GM23338 (cell line): Measurements from ENCODE around the gene RPIA. TPM values are rescaled to one million over a fixed set of nuclear protein-coding genes. Genes with fewer than 3 reads are reported as not detected.

Experiments
- ATAC-seq: fragments of 200-7000 bp; cut with Tn5 transposase; 3 replicates; pipeline ENCODE4 v1.9.1; 2020
- DNase-seq: peaks from one replicate; pipeline ENCODE4 v3.0.0-alpha.2; 2015; ENCODE audit warnings: low spot score
- H2AFZ ChIP-seq: fragments of 200-600 bp; sonication (generic); 2 replicates; pipeline ENCODE4 v1.8.0; 2016; ENCODE audit warnings: antibody characterized with exemption, mild to moderate bottlenecking, moderate library complexity
- H3F3A ChIP-seq: fragments of 200-600 bp; sonication (generic); replicated peaks from 2 replicates; pipeline ENCODE4 v1.8.0; 2017; ENCODE audit warnings: antibody characterized with exemption, mixed run types, low read depth
- H3K27ac ChIP-seq: fragments of 200-600 bp; sonication (generic); 2 replicates; pipeline ENCODE4 v1.6.1; 2016; ENCODE audit warnings: low read depth
- H3K27me3 ChIP-seq: fragments of 200-600 bp; sonication (generic); 2 replicates; pipeline ENCODE4 v1.8.0; 2016; ENCODE audit warnings: mild to moderate bottlenecking, mixed run types, moderate library complexity; ENCODE audit not compliant: insufficient read depth
- H3K36me3 ChIP-seq: fragments of 200-600 bp; sonication (generic); 2 replicates; pipeline ENCODE4 v1.8.0; 2016; ENCODE audit warnings: mild to moderate bottlenecking; ENCODE audit not compliant: insufficient read depth
- H3K4me1 ChIP-seq: fragments of 200-600 bp; sonication (generic); 2 replicates; pipeline ENCODE4 v1.8.0; 2016; ENCODE audit warnings: mild to moderate bottlenecking, moderate library complexity; ENCODE audit not compliant: insufficient read depth
- H3K4me2 ChIP-seq: fragments of 200-600 bp; sonication (generic); 2 replicates; pipeline ENCODE4 v1.7.1; 2017; ENCODE audit warnings: mixed run types
- H3K4me3 ChIP-seq: fragments of 200-600 bp; sonication (generic); 2 replicates; pipeline ENCODE4 v1.6.1; 2016; ENCODE audit warnings: mixed run types
- H3K79me2 ChIP-seq: fragments of 200-600 bp; sonication (generic); replicated peaks from 2 replicates; pipeline ENCODE4 v1.8.0; 2017; ENCODE audit warnings: mild to moderate bottlenecking; ENCODE audit not compliant: insufficient read depth
- H3K9me2 ChIP-seq: fragments of 200-600 bp; sonication (generic); 2 replicates; pipeline ENCODE4 v1.8.0; 2017; ENCODE audit not compliant: insufficient read depth
- H4K20me1 ChIP-seq: fragments of 200-600 bp; sonication (generic); replicated peaks from 2 replicates; pipeline ENCODE4 v1.8.0; 2017; ENCODE audit warnings: mild to moderate bottlenecking; ENCODE audit not compliant: insufficient read depth
- H3K27ac Mint-ChIP-seq: 2 replicates; pipeline ENCODE4 v1.8.0; 2020; ENCODE audit warnings: inconsistent platforms, mild to moderate bottlenecking, moderate library complexity, mixed read lengths
- H3K27me3 Mint-ChIP-seq: 3 replicates; pipeline ENCODE4 v1.8.0; 2022; ENCODE audit warnings: low read depth, mild to moderate bottlenecking, moderate library complexity, mixed read lengths, inconsistent platforms; ENCODE audit not compliant: insufficient read depth, poor library complexity
- H3K36me3 Mint-ChIP-seq: 3 replicates; pipeline ENCODE4 v1.8.0; 2021; ENCODE audit warnings: low read depth, mild to moderate bottlenecking, inconsistent platforms, moderate library complexity, mixed read lengths
- H3K4me1 Mint-ChIP-seq: 3 replicates; pipeline ENCODE4 v1.8.0; 2020; ENCODE audit warnings: mild to moderate bottlenecking, inconsistent platforms, mixed read lengths
- H3K4me3 Mint-ChIP-seq: 3 replicates; pipeline ENCODE4 v1.8.0; 2021; ENCODE audit warnings: moderate library complexity, mild to moderate bottlenecking, inconsistent platforms, mixed read lengths
- H3K9me3 Mint-ChIP-seq: 3 replicates; pipeline ENCODE4 v1.8.0; 2020; ENCODE audit warnings: moderate library complexity, mild to moderate bottlenecking, inconsistent platforms, mixed read lengths
- CREB1 ChIP-seq: fragments of 250-450 bp; sonication (Bioruptor Pico); IDR thresholded peaks from 2 replicates; pipeline ENCODE4 v1.5.0; 2020; ENCODE audit warnings: low read depth, mild to moderate bottlenecking, moderate library complexity
- CTCF ChIP-seq, 2 experiments: fragments of 200-600 bp in 1 of 2; sonication (generic) in 1 of 2; conservative IDR thresholded peaks; 2 replicates each; pipeline versions ENCODE4 v1.5.1 to v1.6.1; 2016 to 2017; ENCODE audit warnings: antibody characterized with exemption in 2 of 2, low read depth in 2 of 2, mild to moderate bottlenecking in 2 of 2, moderate library complexity in 1 of 2
- EZH2 ChIP-seq: fragments of 200-600 bp; sonication (generic); IDR thresholded peaks from one replicate; pipeline ENCODE4 v1.8.0; 2017; ENCODE audit warnings: antibody characterized with exemption, mild to moderate bottlenecking, low read depth; ENCODE audit not compliant: unreplicated experiment
- EZH2phosphoT487 ChIP-seq: fragments of 200-600 bp; sonication (generic); IDR thresholded peaks from one replicate; pipeline ENCODE4 v1.8.1; 2018; ENCODE audit warnings: antibody characterized with exemption; ENCODE audit not compliant: unreplicated experiment
- JUNB ChIP-seq: IDR thresholded peaks from one replicate; pipeline ENCODE4 v1.6.1; 2016; ENCODE audit warnings: antibody characterized with exemption; ENCODE audit not compliant: unreplicated experiment
- NANOG ChIP-seq: IDR thresholded peaks from 2 replicates; pipeline ENCODE4 v1.6.1; 2016; ENCODE audit warnings: antibody characterized with exemption, borderline replicate concordance
- POLR2AphosphoS5 ChIP-seq: IDR thresholded peaks from 2 replicates; pipeline ENCODE4 v1.6.1; 2016; ENCODE audit warnings: antibody characterized with exemption, low read depth
- REST ChIP-seq: IDR thresholded peaks from one replicate; pipeline ENCODE4 v1.6.1; 2018; ENCODE audit warnings: antibody characterized with exemption; ENCODE audit not compliant: unreplicated experiment
- STAT1 ChIP-seq: IDR thresholded peaks from one replicate; pipeline ENCODE4 v1.6.1; 2016; ENCODE audit warnings: antibody characterized with exemption; ENCODE audit not compliant: unreplicated experiment
- ZNF114 ChIP-seq: fragments of 250-450 bp; sonication (Bioruptor Pico); IDR thresholded peaks from 2 replicates; pipeline ENCODE4 v1.5.0; 2020; ENCODE audit warnings: mild to moderate bottlenecking, moderate library complexity
- polyA plus RNA-seq: library from polyadenylated mRNA; unstranded; fragments of >200 nt; fragmentation: Nextera tagmentation; extraction: Ambion mirVana; gene quantifications from 2 replicates; pipeline ENCODE4 v1.2.1, GENCODE V29; 2016
- total RNA-seq: library from RNA; depleted of rRNA; stranded (reverse); fragments of >200 nt; shearing (Covaris generic); gene quantifications from 2 replicates; pipeline ENCODE4 v1.2.3, GENCODE V29; 2014
- TF ChIP-seq, protein P1 (sequence below): IDR thresholded peaks from 2 replicates; pipeline ENCODE4 v1.6.1; 2016; ENCODE audit warnings: antibody characterized with exemption

The RPIA gene
- total and polyA plus RNA-seq, 2 experiments from 2014 or later: 18.8 to 22.5 TPM

- no peak for TF ChIP-seq REST
- TF ChIP-seq STAT1: no peak
- TF ChIP-seq POLR2AphosphoS5: no peak
- TF ChIP-seq, protein P1, sequence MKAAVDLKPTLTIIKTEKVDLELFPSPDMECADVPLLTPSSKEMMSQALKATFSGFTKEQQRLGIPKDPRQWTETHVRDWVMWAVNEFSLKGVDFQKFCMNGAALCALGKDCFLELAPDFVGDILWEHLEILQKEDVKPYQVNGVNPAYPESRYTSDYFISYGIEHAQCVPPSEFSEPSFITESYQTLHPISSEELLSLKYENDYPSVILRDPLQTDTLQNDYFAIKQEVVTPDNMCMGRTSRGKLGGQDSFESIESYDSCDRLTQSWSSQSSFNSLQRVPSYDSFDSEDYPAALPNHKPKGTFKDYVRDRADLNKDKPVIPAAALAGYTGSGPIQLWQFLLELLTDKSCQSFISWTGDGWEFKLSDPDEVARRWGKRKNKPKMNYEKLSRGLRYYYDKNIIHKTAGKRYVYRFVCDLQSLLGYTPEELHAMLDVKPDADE: no peak
- TF ChIP-seq NANOG: no peak
- TF ChIP-seq CTCF (conservative IDR thresholded peaks at IDR 0.05; ENCODE audit: low read depth in 2 of 2): no peak
- TF ChIP-seq EZH2phosphoT487: no peak
- TF ChIP-seq JUNB: no peak
Measured at GRCh38 chr2:88660622-88661021, 30.9 kb upstream of the RPIA start (continued).

GRCh38 chr2:88666576-88666975 is 24.9 kb upstream of the RPIA start:
- H3K4me1 ChIP-seq: no peaks in the 10 kb centered on the region
- H3K36me3 Mint-ChIP-seq: no peaks in the 10 kb centered on the region
- peaks cover 3% of the 10 kb centered on the region; the same call in 1 of the 3 replicates for H3K4me1 Mint-ChIP-seq
- DNase-seq (no peak), ATAC-seq (no peak)
- no peaks in the 10 kb centered on the region for H3K36me3 ChIP-seq
- no peaks in the 10 kb centered on the region for H4K20me1 ChIP-seq
- no peak overlapping the region for H3K27ac ChIP-seq
- no peak overlapping the region for H3K4me3 ChIP-seq
- H2AFZ ChIP-seq: no peak overlapping the region
- 0 out of 2 replicates have a peak overlapping the region, but pooled peaks have one; percentile 31 for H3K27ac Mint-ChIP-seq
- no peaks in the 10 kb centered on the region for H3K79me2 ChIP-seq
- no peaks in the 10 kb centered on the region for H3F3A ChIP-seq
- H3K4me2 ChIP-seq: no peak overlapping the region
- no peak overlapping the region for H3K4me3 Mint-ChIP-seq
- H3K9me2 ChIP-seq: 0 out of 2 replicates have a peak, but pooled peaks cover 15% of the 10 kb centered on the region
- H3K27me3 ChIP-seq: no peaks in the 10 kb centered on the region
- 0 out of 3 replicates have a peak, but pooled peaks cover 3% of the 10 kb centered on the region for H3K9me3 Mint-ChIP-seq
- no peaks in the 10 kb centered on the region for H3K27me3 Mint-ChIP-seq
- TF ChIP-seq NANOG (no peak), STAT1 (no peak), EZH2 (no peak), ZNF114 (CRISPR knock-in tag) (no peak), CREB1 (no peak), CTCF (conservative IDR thresholded peaks at IDR 0.05; ENCODE audit: low read depth in 2 of 2) (no peak)
- TF ChIP-seq, protein P1: no peak
